Activated CD8-positive, alpha-beta memory T cell treated with anti-CD3 and anti-CD28 coated beads, Interleukin-2, amount 10 ng/mL, durations not matched to agents 7 days and 5 days (primary cell): ENCODE measurements around the gene MTMR11. TPM values are rescaled to one million over a fixed set of nuclear protein-coding genes. Genes with fewer than 3 reads are reported as not detected.
"Not testable (repeated sequence)": the region's sequence is repeated elsewhere in the genome, so short reads cannot be mapped to it uniquely, and the experiment has no call there.

Experiments
- ATAC-seq: fragments of 150-1000 bp; cut with Tn5 transposase; one replicate; pipeline ENCODE4 v1.10.0; 2021; ENCODE audit warnings: moderate library complexity
- CTCF ChIA-PET: fragments of 350-600 bp; sonication (Branson Sonifier 250); formaldehyde crosslinking; loops from one replicate; lab custom pipeline; 2021; ENCODE audit warnings: antibody characterized with exemption; lab: Charles Lee
- DNase-seq: peaks from one replicate; pipeline ENCODE4 v3.0.0-alpha.2; 2020
- H3K27ac Mint-ChIP-seq: one replicate; pipeline ENCODE4 v1.8.0; 2021; ENCODE audit warnings: mild to moderate bottlenecking, mixed read lengths
- H3K27me3 Mint-ChIP-seq: one replicate; pipeline ENCODE4 v1.8.0; 2021; ENCODE audit warnings: mixed read lengths
- H3K36me3 Mint-ChIP-seq: one replicate; pipeline ENCODE4 v1.8.0; 2021; ENCODE audit warnings: mild to moderate bottlenecking, mixed read lengths
- H3K4me1 Mint-ChIP-seq: one replicate; pipeline ENCODE4 v1.8.0; 2021; ENCODE audit warnings: mixed read lengths
- H3K4me3 Mint-ChIP-seq: one replicate; pipeline ENCODE4 v1.8.0; 2021; ENCODE audit warnings: mild to moderate bottlenecking, moderate library complexity, mixed read lengths
- H3K9me3 Mint-ChIP-seq: one replicate; pipeline ENCODE4 v1.8.0; 2022; ENCODE audit warnings: low read depth, mixed read lengths
- total RNA-seq, 2 experiments: library from RNA; stranded (reverse); gene quantifications; one replicate each; pipeline ENCODE4 v1.2.3, GENCODE V29; 2021

Gene MTMR11
- total RNA-seq, 2 experiments from 2014 or later: 2.0 to 2.9 TPM

GRCh38 chr1:149962039-149962647 lies 25.5 kb upstream of the MTMR11 start:
- CTCF ChIA-PET: interaction anchor here (0.5 to 3.0 kb wide), 41 partner anchors 15 to 471 kb away, joined by 3 to 47 read pairs (median 4); partner anchors contain the start of genes OTUD7B, SF3B4 and VPS45
- DNase-seq (peak; percentile 59), ATAC-seq (peak; percentile 86)
- peak overlapping the region; percentile 44 for H3K27ac Mint-ChIP-seq
- peaks cover 1% of the 10 kb centered on the region for H3K9me3 Mint-ChIP-seq
- H3K27me3 Mint-ChIP-seq: no peaks in the 10 kb centered on the region
- peaks cover 14% of the 10 kb centered on the region for H3K4me1 Mint-ChIP-seq
- H3K4me3 Mint-ChIP-seq: no peak overlapping the region
- H3K36me3 Mint-ChIP-seq: peaks cover 28% of the 10 kb centered on the region

DNA sequence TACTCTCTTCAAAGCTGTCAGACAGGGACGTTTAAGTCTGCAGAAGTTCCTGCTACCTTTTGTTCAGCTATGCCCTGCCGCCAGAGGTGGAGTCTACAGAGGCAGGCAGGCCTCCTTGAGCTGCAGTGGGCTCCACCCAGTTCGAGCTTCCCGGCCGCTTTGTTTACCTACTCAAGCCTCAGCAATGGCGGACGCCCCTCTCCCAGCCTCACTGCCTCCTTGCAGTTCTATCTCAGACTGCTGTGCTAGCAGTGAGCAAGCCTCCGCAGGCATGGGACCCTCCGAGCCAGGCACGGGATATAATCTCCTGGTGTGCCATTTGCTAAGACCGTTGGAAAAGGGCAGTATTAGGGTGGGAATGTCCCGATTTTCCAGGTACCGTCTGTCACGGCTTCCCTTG lies 20.9 kb upstream of the MTMR11 start:
- H3K36me3 Mint-ChIP-seq: peaks cover 25% of the 10 kb centered on the region

DNA sequence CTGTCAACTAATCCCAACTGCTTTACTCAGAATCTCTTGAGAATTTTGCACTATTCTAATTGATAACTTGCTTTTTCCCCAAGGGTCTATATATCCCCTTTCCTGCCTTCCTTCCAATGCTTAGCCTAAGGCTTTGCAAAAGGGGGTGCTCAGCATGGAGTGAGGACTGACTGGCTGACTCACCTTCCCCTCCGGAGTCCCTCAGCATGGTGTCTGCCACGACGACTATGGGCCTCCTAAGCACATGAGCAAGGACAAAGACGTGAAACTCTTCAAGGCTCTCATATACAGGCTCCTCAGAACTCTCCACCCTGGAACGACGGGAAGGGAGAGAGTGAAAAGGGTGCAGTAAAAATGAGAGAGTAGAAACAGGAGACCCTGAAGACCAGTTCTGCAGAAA lies 13.2 kb upstream of the MTMR11 start:
- Mint-ChIP-seq H3K27me3 (no peaks in the 10 kb centered on the region), H3K36me3 (peaks cover 18% of the 10 kb centered on the region), H3K4me3 (no peak overlapping the region), H3K27ac (no peak overlapping the region), H3K4me1 (no peaks in the 10 kb centered on the region), H3K9me3 (no peaks in the 10 kb centered on the region)
- no peak for ATAC-seq
- CTCF ChIA-PET: no interaction called here
- DNase-seq: no peak

More for the DNA sequence above, 20.9 kb upstream of the MTMR11 start:
- not testable (repeated sequence) for H3K4me3 Mint-ChIP-seq, H3K27ac Mint-ChIP-seq, ATAC-seq, H3K27me3 Mint-ChIP-seq, DNase-seq, H3K9me3 Mint-ChIP-seq
- CTCF ChIA-PET: interaction anchor here (1.4 kb wide), 1 partner anchor 93 kb away, joined by 5 read pairs; no protein-coding TSS in a partner anchor
- H3K4me1 Mint-ChIP-seq: peaks cover 11% of the 10 kb centered on the region

GRCh38 chr1:149945206-149945605 lies 8.5 kb upstream of the MTMR11 start:
- DNase-seq (no peak), ATAC-seq (no peak)
- Mint-ChIP-seq H3K4me3 (no peak overlapping the region), H3K36me3 (peaks cover 14% of the 10 kb centered on the region), H3K4me1 (peaks cover 10% of the 10 kb centered on the region), H3K27me3 (no peaks in the 10 kb centered on the region), H3K27ac (no peak overlapping the region), H3K9me3 (no peaks in the 10 kb centered on the region)
- CTCF ChIA-PET: interaction anchor here (1.1 to 1.4 kb wide), 2 partner anchors 17 to 242 kb away, joined by 3 to 4 read pairs; no protein-coding TSS in a partner anchor

GRCh38 chr1:149942885-149943284 lies 6.2 kb upstream of the MTMR11 start:
- Mint-ChIP-seq H3K4me1 (peaks cover 26% of the 10 kb centered on the region), H3K4me3 (no peak overlapping the region), H3K36me3 (peaks cover 12% of the 10 kb centered on the region), H3K27me3 (no peaks in the 10 kb centered on the region), H3K27ac (peak overlapping the region; percentile 56), H3K9me3 (no peaks in the 10 kb centered on the region)
- DNase-seq: no peak
- ATAC-seq: no peak
- CTCF ChIA-PET: interaction anchor here (1.0 to 1.1 kb wide), 2 partner anchors 16 to 19 kb away, joined by 3 read pairs; no protein-coding TSS in a partner anchor

- Mint-ChIP-seq H3K9me3 (no peaks in the 10 kb centered on the region), H3K27me3 (no peaks in the 10 kb centered on the region), H3K4me3 (no peak overlapping the region), H3K27ac (no peak overlapping the region), H3K36me3 (peaks cover 12% of the 10 kb centered on the region), H3K4me1 (peaks cover 33% of the 10 kb centered on the region)
- no peak for ATAC-seq
- CTCF ChIA-PET: interaction anchor here (0.8 to 1.1 kb wide), 3 partner anchors 16 to 20 kb away, joined by 3 read pairs; no protein-coding TSS in a partner anchor
- no peak for DNase-seq
Measured at GRCh38 chr1:149942207-149942606, 5.5 kb upstream of the MTMR11 start.

- DNase-seq (no peak), ATAC-seq (no peak)
- H3K9me3 Mint-ChIP-seq: no peaks in the 10 kb centered on the region
- no peaks in the 10 kb centered on the region for H3K27me3 Mint-ChIP-seq
- no peak overlapping the region for H3K4me3 Mint-ChIP-seq
- peaks cover 36% of the 10 kb centered on the region for H3K4me1 Mint-ChIP-seq
- H3K27ac Mint-ChIP-seq: no peak overlapping the region
- CTCF ChIA-PET: no interaction called here
- H3K36me3 Mint-ChIP-seq: peaks cover 7% of the 10 kb centered on the region
Measured at GRCh38 chr1:149940427-149940826, 3.7 kb upstream of the MTMR11 start.

DNA sequence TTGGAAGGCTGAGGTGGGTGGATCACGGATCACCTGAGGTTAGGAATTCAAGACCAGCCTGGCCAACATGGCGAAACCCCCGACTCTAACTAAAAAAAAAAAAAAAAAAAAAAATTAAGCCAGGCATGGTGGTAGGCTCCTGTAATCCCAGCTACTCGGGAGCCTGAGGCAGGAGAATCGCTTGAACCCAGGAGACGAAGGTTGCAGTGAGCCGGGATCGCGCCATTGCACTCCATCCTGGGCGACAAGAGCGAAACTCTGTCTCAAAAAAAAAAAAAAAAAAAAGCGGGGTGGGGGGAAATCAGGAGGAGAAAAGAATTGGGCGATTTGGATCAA lies 2.0 kb upstream of the MTMR11 start:
- not testable (repeated sequence) for H3K9me3 Mint-ChIP-seq

DNA sequence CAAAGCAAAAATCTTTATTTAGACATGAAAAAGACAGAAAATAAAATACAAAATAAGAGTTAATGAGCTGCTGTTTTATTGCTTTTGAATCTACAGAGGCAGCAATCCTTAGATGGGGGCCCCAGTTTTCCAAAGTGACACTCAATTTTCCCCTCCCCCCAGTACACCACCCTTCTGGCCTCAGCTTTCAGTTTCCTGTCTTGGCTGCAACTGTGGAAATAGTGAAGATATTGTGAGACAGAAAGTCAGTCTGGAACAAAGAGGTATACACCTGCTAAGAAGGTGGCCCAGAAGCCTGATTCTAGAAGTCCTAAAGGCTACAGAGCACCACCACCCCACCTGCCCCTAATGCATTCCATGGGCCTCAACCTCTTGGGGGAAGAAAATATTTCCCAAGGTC lies 1.1 kb upstream of the MTMR11 start:
- peak overlapping the region; percentile 19 for H3K4me3 Mint-ChIP-seq

More for the DNA sequence above, 2.0 kb upstream of the MTMR11 start:
- Mint-ChIP-seq H3K27ac (peak overlapping the region; percentile 73), H3K4me1 (peaks cover 35% of the 10 kb centered on the region)
- H3K4me3 Mint-ChIP-seq, DNase-seq, H3K36me3 Mint-ChIP-seq, ATAC-seq, H3K27me3 Mint-ChIP-seq: not testable (repeated sequence)
- CTCF ChIA-PET: interaction anchor here (0.6 to 1.3 kb wide), 2 partner anchors 17 to 24 kb away, joined by 3 to 4 read pairs; no protein-coding TSS in a partner anchor

GRCh38 chr1:149936992-149937705 lies 470 bp upstream of the MTMR11 start:
- Mint-ChIP-seq H3K9me3 (no peaks in the 10 kb centered on the region), H3K27ac (peak overlapping the region; percentile 77), H3K4me3 (no peak overlapping the region), H3K36me3 (no peaks in the 10 kb centered on the region), H3K4me1 (peaks cover 26% of the 10 kb centered on the region), H3K27me3 (no peaks in the 10 kb centered on the region)
- ATAC-seq (no peak), DNase-seq (no peak)
- CTCF ChIA-PET: interaction anchor here (0.8 kb wide), 1 partner anchor 25 kb away, joined by 3 read pairs; no protein-coding TSS in a partner anchor

More for the DNA sequence above, 1.1 kb upstream of the MTMR11 start:
- Mint-ChIP-seq H3K4me1 (peaks cover 27% of the 10 kb centered on the region), H3K9me3 (no peaks in the 10 kb centered on the region), H3K27ac (peak overlapping the region; percentile 77), H3K36me3 (no peaks in the 10 kb centered on the region), H3K27me3 (no peaks in the 10 kb centered on the region)
- peak; percentile 48 for ATAC-seq
- CTCF ChIA-PET: interaction anchor here (0.8 kb wide), 1 partner anchor 24 kb away, joined by 3 read pairs; no protein-coding TSS in a partner anchor
- DNase-seq: no peak

DNA sequence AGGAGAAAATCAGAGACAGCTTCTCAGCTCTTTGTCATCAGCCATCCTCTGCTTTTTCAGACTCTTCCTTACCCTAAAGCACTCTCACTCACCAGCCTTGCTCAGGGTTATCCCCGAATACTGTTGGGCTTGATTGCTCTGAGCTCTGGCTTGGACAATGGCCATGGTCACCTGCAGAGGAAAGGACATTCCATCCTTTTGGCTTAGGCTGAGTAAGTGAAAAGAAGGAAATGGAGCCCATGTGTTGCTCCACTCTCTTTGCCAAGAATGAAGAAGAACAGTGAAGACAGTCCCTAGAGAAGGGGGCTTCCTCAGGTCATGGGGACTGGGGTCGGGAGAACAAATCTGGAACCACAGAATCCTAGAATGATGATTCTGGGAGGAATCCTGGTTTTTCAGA lies 2.3 kb downstream of the MTMR11 start:
- Mint-ChIP-seq H3K27me3 (no peaks in the 10 kb centered on the region), H3K4me3 (no peak overlapping the region), H3K36me3 (no peaks in the 10 kb centered on the region), H3K27ac (no peak overlapping the region), H3K4me1 (peaks cover 42% of the 10 kb centered on the region), H3K9me3 (no peaks in the 10 kb centered on the region)
- DNase-seq (no peak), ATAC-seq (no peak)
- CTCF ChIA-PET: interaction anchor here (1.2 kb wide), 1 partner anchor 13 kb away, joined by 3 read pairs; no protein-coding TSS in a partner anchor

- no peak for DNase-seq
- H3K4me3 Mint-ChIP-seq: no peak overlapping the region
- H3K27me3 Mint-ChIP-seq: no peaks in the 10 kb centered on the region
- peaks cover 43% of the 10 kb centered on the region for H3K4me1 Mint-ChIP-seq
- no peaks in the 10 kb centered on the region for H3K9me3 Mint-ChIP-seq
- CTCF ChIA-PET: interaction anchor here (1.0 kb wide), 1 partner anchor 107 kb away, joined by 3 read pairs; no protein-coding TSS in a partner anchor
- H3K27ac Mint-ChIP-seq: no peak overlapping the region
- ATAC-seq: no peak
- no peaks in the 10 kb centered on the region for H3K36me3 Mint-ChIP-seq
Measured at GRCh38 chr1:149933208-149933607, 3.5 kb downstream of the MTMR11 start.

DNA sequence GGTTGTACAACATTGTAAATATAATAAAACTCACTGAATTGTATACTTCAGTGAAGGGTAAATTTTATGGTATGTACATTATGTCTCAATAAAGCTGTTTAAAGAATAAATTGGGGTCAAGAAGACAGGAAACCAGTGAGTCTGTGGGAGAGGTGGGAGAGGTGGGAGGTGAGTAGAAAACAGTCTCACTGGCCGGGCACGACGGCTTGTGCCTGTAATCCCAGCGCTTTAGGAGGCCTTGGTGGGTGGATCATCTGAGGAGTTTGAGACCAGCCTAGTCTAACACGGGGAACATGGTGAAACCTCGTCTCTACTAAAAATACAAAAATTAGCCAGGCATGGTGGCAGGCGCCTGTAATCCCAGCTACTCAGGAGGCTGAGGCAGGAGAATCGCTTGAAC lies 4.2 kb downstream of the MTMR11 start:
- no peaks in the 10 kb centered on the region for H3K27me3 Mint-ChIP-seq
- ATAC-seq (no peak), DNase-seq (no peak)
- H3K9me3 Mint-ChIP-seq: no peaks in the 10 kb centered on the region
- peaks cover 2% of the 10 kb centered on the region for H3K36me3 Mint-ChIP-seq
- no peak overlapping the region for H3K27ac Mint-ChIP-seq
- peaks cover 36% of the 10 kb centered on the region for H3K4me1 Mint-ChIP-seq
- CTCF ChIA-PET: no interaction called here
- no peak overlapping the region for H3K4me3 Mint-ChIP-seq
